K562 (cell line): ENCODE measurements around the gene CMSS1. TPM values are rescaled to one million over a fixed set of nuclear protein-coding genes. Genes with fewer than 3 reads are reported as not detected.

Experiments
- ATAC-seq: fragments of 200-7000 bp; cut with Tn5 transposase; 3 replicates; pipeline ENCODE4 v1.9.1; 2020; ENCODE audit warnings: moderate library complexity
- BruUV-seq: library from RNA; stranded (reverse); fragments of 400-500 nt; replicated peaks from 2 replicates; lab custom pipeline; 2021; lab: Mats Ljungman, UMichigan
- CTCF ChIA-PET: fragments of 300-600 bp; formaldehyde crosslinking; extraction: SDS; loops from one replicate; lab custom pipeline; 2021; ENCODE audit warnings: low intra/inter-chr PET ratio; lab: Yijun Ruan, JAX
- POLR2A ChIA-PET: fragments of 300-600, 350-650 bp; sonication (Branson Sonifier 250); formaldehyde crosslinking; extraction: SDS; loops from one replicate; lab custom pipeline; 2021; ENCODE audit warnings: antibody characterized with exemption, inconsistent platforms; lab: Yijun Ruan, JAX
- DNase-seq, 4 experiments: peaks; one replicate each; pipeline versions ENCODE4 v3.0.0 to v3.0.0-alpha.2; 2011 to 2018; ENCODE audit warnings: low spot score in 3 of 4, mixed read lengths in 3 of 4; ENCODE audit errors: extremely low read depth in 1 of 4
- FAIRE-seq: peaks from 2 replicates; lab custom pipeline; 2011; peaks lifted over from hg19 to GRCh38; lab: Jason Lieb, UNC
- H2AFZ ChIP-seq: 2 replicates; pipeline ENCODE4 v1.6.0; 2011; ENCODE audit warnings: low read depth, low read length, control low read depth, inconsistent platforms
- H3K27ac ChIP-seq: fragments of 200-600 bp; 3 replicates; pipeline ENCODE4 v1.8.0; 2011; ENCODE audit warnings: low read depth, mild to moderate bottlenecking, control low read depth, inconsistent platforms, low read length, moderate library complexity, mixed read lengths; ENCODE audit errors: extremely low read depth
- H3K27me3 ChIP-seq, 2 experiments: fragments of 300-600 bp in 1 of 2; 2 replicates in 1 of 2; 3 replicates in 1 of 2; pipeline versions ENCODE4 v1.6.0 to v1.8.0; 2011; ENCODE audit warnings: inconsistent platforms in 2 of 2, low read length in 2 of 2, mild to moderate bottlenecking in 1 of 2, mixed read lengths in 1 of 2, moderate library complexity in 1 of 2; ENCODE audit not compliant: control insufficient read depth in 2 of 2, insufficient read depth in 2 of 2
- H3K36me3 ChIP-seq: fragments of 300-600 bp; 3 replicates; pipeline ENCODE4 v1.8.0; 2011; ENCODE audit warnings: mild to moderate bottlenecking, low read length, inconsistent platforms; ENCODE audit not compliant: control insufficient read depth, insufficient read depth
- H3K4me1 ChIP-seq, 2 experiments: fragments of 200-600 bp in 1 of 2; replicated peaks in 1 of 2; 2 replicates in 1 of 2; 3 replicates in 1 of 2; pipeline versions ENCODE4 v1.5.1 to v1.8.0; 2011; ENCODE audit warnings: inconsistent platforms in 2 of 2, low read length in 2 of 2, mild to moderate bottlenecking in 1 of 2, mixed read lengths in 1 of 2, moderate library complexity in 1 of 2; ENCODE audit not compliant: control insufficient read depth in 2 of 2, insufficient read depth in 2 of 2
- H3K4me2 ChIP-seq: 2 replicates; pipeline ENCODE4 v1.6.1; 2011; ENCODE audit warnings: low read length, control low read depth, inconsistent platforms, mixed read lengths; ENCODE audit not compliant: insufficient read depth
- H3K4me3 ChIP-seq: fragments of 200-600 bp; sonication (generic), shearing (Covaris generic); 2 replicates; pipeline ENCODE4 v1.5.1; 2016; ENCODE audit warnings: control low read depth, inconsistent platforms
- H3K79me2 ChIP-seq: fragments of 200-600 bp; 3 replicates; pipeline ENCODE4 v1.8.0; 2011; ENCODE audit warnings: low read length, inconsistent platforms; ENCODE audit not compliant: control insufficient read depth, insufficient read depth
- H3K9ac ChIP-seq, 2 experiments: 2 replicates each; pipeline versions ENCODE4 v1.6.0 to v1.6.1; 2011; ENCODE audit warnings: low read depth in 2 of 2, low read length in 2 of 2, control low read depth in 1 of 2, inconsistent platforms in 1 of 2, mild to moderate bottlenecking in 1 of 2, mixed read lengths in 1 of 2; ENCODE audit not compliant: insufficient read depth in 1 of 2
- H3K9me1 ChIP-seq: one replicate; pipeline ENCODE4 v1.6.0; 2011; ENCODE audit warnings: inconsistent platforms, mild to moderate bottlenecking, low read length, moderate library complexity; ENCODE audit not compliant: control insufficient read depth, insufficient read depth
- H3K9me3 ChIP-seq: replicated peaks from 2 replicates; pipeline ENCODE4 v1.5.1; 2011; ENCODE audit warnings: low read depth, low read length, inconsistent platforms; ENCODE audit not compliant: control insufficient read depth, insufficient read depth
- H4K20me1 ChIP-seq: replicated peaks from 2 replicates; pipeline ENCODE4 v1.6.1; 2011; ENCODE audit warnings: low read length, inconsistent platforms, mixed read lengths; ENCODE audit not compliant: control insufficient read depth, insufficient read depth
- BDP1 ChIP-seq: IDR thresholded peaks from 3 replicates; pipeline ENCODE4 v1.6.1; 2011; ENCODE audit not compliant: insufficient read length, insufficient read depth
- ZNF23 ChIP-seq: fragments of 250-450 bp; sonication (Bioruptor Pico); IDR thresholded peaks from 2 replicates; pipeline ENCODE4 v1.4.0; 2020; ENCODE audit warnings: mild to moderate bottlenecking
- WGBS: fragments of 100-300 bp; shearing (Covaris generic); methylation state at CpG from one replicate; pipeline ENCODE4 v1.1.6; 2016; ENCODE audit warnings: low coverage, mixed read lengths; ENCODE audit not compliant: insufficient coverage; ENCODE audit errors: missing lambda C conversion rate; 5-methylcytosine and 5-hydroxymethylcytosine counted together
- in situ Hi-C: fragments of 300-500 bp; cut with MboI; formaldehyde crosslinking; loops from 4 replicates; pipeline ENCODE4 v1.15.0; 2018; ENCODE audit warnings: inconsistent platforms, mixed read lengths
- intact Hi-C: fragments of 100-400 bp; cut with micrococcal nuclease; formaldehyde crosslinking; loops from 2 replicates; pipeline ENCODE4 v1.14.2; 2022
- polyA plus RNA-seq, 8 experiments: library from polyadenylated mRNA; depleted of rRNA in 4 of 8; stranded (reverse) in 5 of 8; unstranded in 3 of 8; fragments of >200 nt; fragmentation: Nextera tagmentation in 2 of 8; fragmentation: Illumina TruSeq in 1 of 8; extraction: Ambion mirVana in 2 of 8; extraction: Trizol in 1 of 8; gene quantifications; 2 replicates each; pipeline versions ENCODE4 v1.2.1 to v1.2.3, GENCODE V29; 2011 to 2014; ENCODE audit warnings: inconsistent platforms in 1 of 8, missing spikeins in 1 of 8
- total RNA-seq, 7 experiments: library from RNA; depleted of rRNA in 6 of 7; stranded (reverse); fragments of >200 nt in 6 of 7; fragmentation: Illumina TruSeq in 2 of 7; extraction: Trizol in 2 of 7; gene quantifications; 2 replicates each; pipeline versions ENCODE4 v1.2.1 to v1.2.3, GENCODE V29; 2011 to 2021; ENCODE audit warnings: low replicate concordance in 1 of 7
- TF ChIP-seq, protein P1 (sequence below): fragments of 250-450 bp; sonication (Bioruptor Pico); IDR thresholded peaks from 2 replicates; pipeline ENCODE4 v1.5.0; 2021
- TF ChIP-seq, protein P2 (sequence below): sonication (generic); formaldehyde crosslinking; IDR thresholded peaks from 2 replicates; pipeline ENCODE4 v1.8.0; 2022; ENCODE audit warnings: mild to moderate bottlenecking, missing genetic modification reagents
- TF ChIP-seq, protein P3 (sequence below): fragments of 450-650 bp; IDR thresholded peaks from 2 replicates; pipeline ENCODE4 v1.6.1; 2016; ENCODE audit warnings: low read depth

The CMSS1 gene
- total and polyA plus RNA-seq, 9 of the 15 experiments (the other 6 are each of a cell fraction or from before 2014, with no cell fraction given), result 46.9 to 109 (median 72.3) TPM

DNA sequence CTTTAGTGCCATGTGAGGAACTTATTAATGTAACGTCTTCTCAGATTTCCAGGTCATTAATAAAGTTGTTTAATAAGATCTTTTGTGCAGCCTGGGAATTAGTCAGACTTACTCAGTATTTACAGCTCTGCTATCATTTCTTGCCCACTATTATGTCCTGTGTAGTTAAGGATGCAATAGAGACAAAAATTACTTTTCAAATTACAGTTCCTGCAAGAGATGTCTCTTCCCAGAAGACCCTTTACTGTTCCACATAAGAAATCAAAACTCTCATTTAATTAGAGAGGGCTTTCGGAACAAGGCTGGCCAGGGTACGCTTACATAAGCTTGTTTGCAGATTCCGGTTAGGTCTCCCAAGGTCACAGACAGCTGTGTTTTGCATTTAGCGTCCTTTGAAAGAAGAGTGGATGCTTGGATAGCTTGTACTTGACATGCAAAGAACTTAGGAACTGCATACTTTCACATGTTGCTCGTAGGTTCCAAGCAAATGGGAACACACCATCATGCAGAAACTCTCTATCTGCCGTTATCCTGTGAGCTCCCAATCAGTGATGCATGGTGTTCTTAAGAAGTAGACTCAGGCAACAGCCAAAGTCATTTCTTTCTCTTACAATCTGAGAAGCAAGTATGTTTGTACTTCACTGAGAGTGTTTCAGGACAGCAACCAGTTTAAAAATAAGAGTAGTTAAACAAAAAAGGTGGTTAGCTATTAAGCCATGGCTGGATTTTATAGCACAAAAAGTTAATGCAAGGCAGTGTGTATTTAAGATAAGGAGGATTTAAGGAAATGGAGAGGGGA is 259.3 kb downstream of the CMSS1 start:
- Histone ChIP-seq H2AFZ (no peak overlapping the region), H3K27ac (no peak overlapping the region), H3K36me3 (no peaks in the 10 kb centered on the region), H4K20me1 (no peaks in the 10 kb centered on the region), H3K9me1 (no peaks in the 10 kb centered on the region), H3K9ac (no peak overlapping the region), H3K9me3 (no peaks in the 10 kb centered on the region), H3K27me3 (no peaks in the 10 kb centered on the region), H3K4me1 (peaks cover 3 to 43% of the 10 kb centered on the region in 2 experiments; a peak in 4 of 5 replicates), H3K79me2 (no peaks in the 10 kb centered on the region), H3K4me2 (no peak overlapping the region), H3K4me3 (no peak overlapping the region)
- no peak for ATAC-seq
- POLR2A ChIA-PET, result interaction anchor here (1.6 kb wide), 1 partner anchor 11 kb away, joined by 3 read pairs; no protein-coding TSS in a partner anchor
- intact Hi-C loops (no loop called here), in situ Hi-C loops (loop anchor here (10.0 kb wide), 1 partner anchor 178 kb away; no protein-coding TSS in a partner anchor)
- TF ChIP-seq, protein P1, sequence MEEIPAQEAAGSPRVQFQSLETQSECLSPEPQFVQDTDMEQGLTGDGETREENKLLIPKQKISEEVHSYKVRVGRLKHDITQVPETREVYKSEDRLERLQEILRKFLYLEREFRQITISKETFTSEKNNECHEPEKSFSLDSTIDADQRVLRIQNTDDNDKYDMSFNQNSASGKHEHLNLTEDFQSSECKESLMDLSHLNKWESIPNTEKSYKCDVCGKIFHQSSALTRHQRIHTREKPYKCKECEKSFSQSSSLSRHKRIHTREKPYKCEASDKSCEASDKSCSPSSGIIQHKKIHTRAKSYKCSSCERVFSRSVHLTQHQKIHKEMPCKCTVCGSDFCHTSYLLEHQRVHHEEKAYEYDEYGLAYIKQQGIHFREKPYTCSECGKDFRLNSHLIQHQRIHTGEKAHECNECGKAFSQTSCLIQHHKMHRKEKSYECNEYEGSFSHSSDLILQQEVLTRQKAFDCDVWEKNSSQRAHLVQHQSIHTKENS (CRISPR knock-in tag), result no peak
- TF ChIP-seq, protein P2, sequence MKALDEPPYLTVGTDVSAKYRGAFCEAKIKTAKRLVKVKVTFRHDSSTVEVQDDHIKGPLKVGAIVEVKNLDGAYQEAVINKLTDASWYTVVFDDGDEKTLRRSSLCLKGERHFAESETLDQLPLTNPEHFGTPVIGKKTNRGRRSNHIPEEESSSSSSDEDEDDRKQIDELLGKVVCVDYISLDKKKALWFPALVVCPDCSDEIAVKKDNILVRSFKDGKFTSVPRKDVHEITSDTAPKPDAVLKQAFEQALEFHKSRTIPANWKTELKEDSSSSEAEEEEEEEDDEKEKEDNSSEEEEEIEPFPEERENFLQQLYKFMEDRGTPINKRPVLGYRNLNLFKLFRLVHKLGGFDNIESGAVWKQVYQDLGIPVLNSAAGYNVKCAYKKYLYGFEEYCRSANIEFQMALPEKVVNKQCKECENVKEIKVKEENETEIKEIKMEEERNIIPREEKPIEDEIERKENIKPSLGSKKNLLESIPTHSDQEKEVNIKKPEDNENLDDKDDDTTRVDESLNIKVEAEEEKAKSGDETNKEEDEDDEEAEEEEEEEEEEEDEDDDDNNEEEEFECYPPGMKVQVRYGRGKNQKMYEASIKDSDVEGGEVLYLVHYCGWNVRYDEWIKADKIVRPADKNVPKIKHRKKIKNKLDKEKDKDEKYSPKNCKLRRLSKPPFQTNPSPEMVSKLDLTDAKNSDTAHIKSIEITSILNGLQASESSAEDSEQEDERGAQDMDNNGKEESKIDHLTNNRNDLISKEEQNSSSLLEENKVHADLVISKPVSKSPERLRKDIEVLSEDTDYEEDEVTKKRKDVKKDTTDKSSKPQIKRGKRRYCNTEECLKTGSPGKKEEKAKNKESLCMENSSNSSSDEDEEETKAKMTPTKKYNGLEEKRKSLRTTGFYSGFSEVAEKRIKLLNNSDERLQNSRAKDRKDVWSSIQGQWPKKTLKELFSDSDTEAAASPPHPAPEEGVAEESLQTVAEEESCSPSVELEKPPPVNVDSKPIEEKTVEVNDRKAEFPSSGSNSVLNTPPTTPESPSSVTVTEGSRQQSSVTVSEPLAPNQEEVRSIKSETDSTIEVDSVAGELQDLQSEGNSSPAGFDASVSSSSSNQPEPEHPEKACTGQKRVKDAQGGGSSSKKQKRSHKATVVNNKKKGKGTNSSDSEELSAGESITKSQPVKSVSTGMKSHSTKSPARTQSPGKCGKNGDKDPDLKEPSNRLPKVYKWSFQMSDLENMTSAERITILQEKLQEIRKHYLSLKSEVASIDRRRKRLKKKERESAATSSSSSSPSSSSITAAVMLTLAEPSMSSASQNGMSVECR (CRISPR knock-in tag), result no peak
- TF ChIP-seq, protein P3, sequence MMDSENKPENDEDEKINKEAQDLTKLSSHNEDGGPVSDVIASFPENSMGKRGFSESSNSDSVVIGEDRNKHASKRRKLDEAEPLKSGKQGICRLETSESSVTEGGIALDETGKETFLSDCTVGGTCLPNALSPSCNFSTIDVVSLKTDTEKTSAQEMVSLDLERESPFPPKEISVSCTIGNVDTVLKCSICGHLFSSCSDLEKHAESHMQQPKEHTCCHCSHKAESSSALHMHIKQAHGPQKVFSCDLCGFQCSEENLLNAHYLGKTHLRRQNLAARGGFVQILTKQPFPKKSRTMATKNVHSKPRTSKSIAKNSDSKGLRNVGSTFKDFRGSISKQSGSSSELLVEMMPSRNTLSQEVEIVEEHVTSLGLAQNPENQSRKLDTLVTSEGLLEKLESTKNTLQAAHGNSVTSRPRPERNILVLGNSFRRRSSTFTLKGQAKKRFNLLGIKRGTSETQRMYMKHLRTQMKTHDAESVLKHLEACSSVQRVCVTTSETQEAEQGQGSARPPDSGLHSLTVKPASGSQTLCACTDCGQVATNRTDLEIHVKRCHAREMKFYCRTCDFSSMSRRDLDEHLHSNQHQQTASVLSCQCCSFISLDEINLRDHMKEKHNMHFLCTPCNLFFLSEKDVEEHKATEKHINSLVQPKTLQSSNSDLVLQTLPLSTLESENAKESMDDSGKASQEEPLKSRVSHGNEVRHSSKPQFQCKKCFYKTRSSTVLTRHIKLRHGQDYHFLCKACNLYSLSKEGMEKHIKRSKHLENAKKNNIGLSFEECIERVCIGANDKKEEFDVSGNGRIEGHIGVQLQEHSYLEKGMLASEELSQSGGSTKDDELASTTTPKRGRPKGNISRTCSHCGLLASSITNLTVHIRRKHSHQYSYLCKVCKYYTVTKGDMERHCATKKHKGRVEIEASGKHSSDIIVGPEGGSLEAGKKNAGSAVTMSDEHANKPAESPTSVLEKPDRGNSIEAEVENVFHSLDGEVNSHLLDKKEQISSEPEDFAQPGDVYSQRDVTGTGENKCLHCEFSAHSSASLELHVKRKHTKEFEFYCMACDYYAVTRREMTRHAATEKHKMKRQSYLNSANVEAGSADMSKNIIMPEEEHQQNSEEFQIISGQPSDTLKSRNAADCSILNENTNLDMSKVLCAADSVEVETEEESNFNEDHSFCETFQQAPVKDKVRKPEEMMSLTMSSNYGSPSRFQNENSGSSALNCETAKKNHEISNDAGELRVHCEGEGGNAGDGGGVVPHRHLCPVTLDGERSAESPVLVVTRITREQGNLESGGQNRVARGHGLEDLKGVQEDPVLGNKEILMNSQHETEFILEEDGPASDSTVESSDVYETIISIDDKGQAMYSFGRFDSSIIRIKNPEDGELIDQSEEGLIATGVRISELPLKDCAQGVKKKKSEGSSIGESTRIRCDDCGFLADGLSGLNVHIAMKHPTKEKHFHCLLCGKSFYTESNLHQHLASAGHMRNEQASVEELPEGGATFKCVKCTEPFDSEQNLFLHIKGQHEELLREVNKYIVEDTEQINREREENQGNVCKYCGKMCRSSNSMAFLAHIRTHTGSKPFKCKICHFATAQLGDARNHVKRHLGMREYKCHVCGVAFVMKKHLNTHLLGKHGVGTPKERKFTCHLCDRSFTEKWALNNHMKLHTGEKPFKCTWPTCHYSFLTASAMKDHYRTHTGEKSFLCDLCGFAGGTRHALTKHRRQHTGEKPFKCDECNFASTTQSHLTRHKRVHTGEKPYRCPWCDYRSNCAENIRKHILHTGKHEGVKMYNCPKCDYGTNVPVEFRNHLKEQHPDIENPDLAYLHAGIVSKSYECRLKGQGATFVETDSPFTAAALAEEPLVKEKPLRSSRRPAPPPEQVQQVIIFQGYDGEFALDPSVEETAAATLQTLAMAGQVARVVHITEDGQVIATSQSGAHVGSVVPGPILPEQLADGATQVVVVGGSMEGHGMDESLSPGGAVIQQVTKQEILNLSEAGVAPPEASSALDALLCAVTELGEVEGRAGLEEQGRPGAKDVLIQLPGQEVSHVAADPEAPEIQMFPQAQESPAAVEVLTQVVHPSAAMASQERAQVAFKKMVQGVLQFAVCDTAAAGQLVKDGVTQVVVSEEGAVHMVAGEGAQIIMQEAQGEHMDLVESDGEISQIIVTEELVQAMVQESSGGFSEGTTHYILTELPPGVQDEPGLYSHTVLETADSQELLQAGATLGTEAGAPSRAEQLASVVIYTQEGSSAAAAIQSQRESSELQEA, result no peak
- no peak for TF ChIP-seq ZNF23 (CRISPR knock-in tag)
- TF ChIP-seq BDP1, result no peak
- FAIRE-seq, result no peak
- no peak for DNase-seq
- CTCF ChIA-PET, result interaction anchor here (0.6 kb wide), 1 partner anchor 264 kb away, joined by 6 read pairs; no protein-coding TSS in a partner anchor
- WGBS, result 55% methylated on average over 4 of the region's 7 CpGs
- no TSS peak for BruUV-seq
